Fibroblast of lung (primary cell): ENCODE data around the gene CEP152. TPM values are rescaled to one million over a fixed set of nuclear protein-coding genes. Genes with fewer than 3 reads are reported as not detected.

ENCODE experiments used
- DNase-seq, 2 donors: peaks; one replicate each; pipeline versions ENCODE4 v3.0.0 to v3.0.0-alpha.2; 2010; ENCODE audit warnings: low read depth in 2 of 2
- H2AFZ ChIP-seq: 2 replicates; pipeline ENCODE4 v1.5.1; 2012; ENCODE audit warnings: low read length, control low read depth, inconsistent platforms
- H3K27ac ChIP-seq: 2 replicates; pipeline ENCODE4 v1.5.1; 2011; ENCODE audit warnings: low read length, control low read depth; ENCODE audit not compliant: insufficient read depth
- H3K27me3 ChIP-seq: 2 replicates; pipeline ENCODE4 v1.5.1; 2011; ENCODE audit warnings: mild to moderate bottlenecking, low read length; ENCODE audit not compliant: control insufficient read depth, insufficient read depth
- H3K36me3 ChIP-seq: 2 replicates; pipeline ENCODE4 v1.5.1; 2011; ENCODE audit warnings: low read length; ENCODE audit not compliant: control insufficient read depth, insufficient read depth
- H3K4me1 ChIP-seq: 2 replicates; pipeline ENCODE4 v1.5.1; 2011; ENCODE audit warnings: low read length; ENCODE audit not compliant: control insufficient read depth, insufficient read depth; ENCODE audit errors: extremely low read depth
- H3K4me2 ChIP-seq: 2 replicates; pipeline ENCODE4 v1.5.1; 2011; ENCODE audit warnings: low read length, control low read depth; ENCODE audit not compliant: insufficient read depth; ENCODE audit errors: extremely low read depth
- H3K4me3 ChIP-seq, 4 experiments: fragments of 200-600 bp in 1 of 4; sonication (generic) in 1 of 4; replicated peaks in 1 of 4; 2 replicates each; pipeline ENCODE4 v1.5.1; 2011 to 2016; ENCODE audit warnings: low read length in 4 of 4, low read depth in 3 of 4, mild to moderate bottlenecking in 3 of 4, control low read depth in 2 of 4, inconsistent platforms in 1 of 4, mixed read lengths in 1 of 4; ENCODE audit not compliant: insufficient read depth in 1 of 4; ENCODE audit errors: control extremely low read depth in 1 of 4
- H3K79me2 ChIP-seq: 2 replicates; pipeline ENCODE4 v1.5.1; 2012; ENCODE audit warnings: mild to moderate bottlenecking, low read length, inconsistent platforms; ENCODE audit not compliant: control insufficient read depth, insufficient read depth
- H3K9ac ChIP-seq: 2 replicates; pipeline ENCODE4 v1.5.1; 2011; ENCODE audit warnings: mild to moderate bottlenecking, low read length, control low read depth; ENCODE audit not compliant: insufficient read depth
- H3K9me3 ChIP-seq: 2 replicates; pipeline ENCODE4 v1.5.1; 2012; ENCODE audit warnings: low read depth, low read length; ENCODE audit not compliant: control insufficient read depth, insufficient read depth
- H4K20me1 ChIP-seq: 2 replicates; pipeline ENCODE4 v1.5.1; 2011; ENCODE audit warnings: low read length; ENCODE audit not compliant: control insufficient read depth, insufficient read depth; ENCODE audit errors: extremely low read depth
- CTCF ChIP-seq, 2 donors: IDR thresholded peaks in 1 of 2; conservative IDR thresholded peaks in 1 of 2; 1 replicate in 1 of 2; 2 replicates in 1 of 2; pipeline ENCODE4 v1.5.1; 2011 to 2012; ENCODE audit warnings: low read length in 2 of 2, control low read depth in 1 of 2, inconsistent platforms in 1 of 2, low read depth in 1 of 2, mild to moderate bottlenecking in 1 of 2
- EZH2 ChIP-seq: IDR thresholded peaks from 2 replicates; pipeline ENCODE4 v1.5.1; 2012; ENCODE audit warnings: low read length, control low read depth, mild to moderate bottlenecking; ENCODE audit errors: missing control alignments
- polyA plus RNA-seq, 2 donors: library from polyadenylated mRNA; depleted of rRNA in 1 of 2; stranded (reverse) in 1 of 2; unstranded in 1 of 2; fragments of >200 nt; gene quantifications; 2 replicates each; pipeline ENCODE4 v1.2.1, GENCODE V29; 2011 to 2012; ENCODE audit warnings: missing spikeins in 1 of 2
- total RNA-seq: library from RNA; depleted of rRNA; stranded (reverse); fragments of >200 nt; gene quantifications from 2 replicates; pipeline ENCODE4 v1.2.1, GENCODE V29; 2014

CEP152 gene
- total and polyA plus RNA-seq, 2 donors (not counting 1 experiment from before 2014, with no cell fraction given) = 0.72 to 7.8 TPM

- H3K27me3 ChIP-seq = no peaks in the 10 kb centered on the region
- H3K4me2 ChIP-seq = no peak overlapping the region
- no peak for TF ChIP-seq CTCF (conservative IDR thresholded peaks at IDR 0.05 in 1 of 2, IDR thresholded peaks at IDR 0.05 in 1 of 2; ENCODE audit: low read depth in 1 of 2, low read length in 2 of 2)
- no peak for TF ChIP-seq EZH2
- no peaks in the 10 kb centered on the region for H3K9me3 ChIP-seq
- no peak for DNase-seq
- H3K4me3 ChIP-seq = no peak overlapping the region
- peaks cover 3% of the 10 kb centered on the region for H3K36me3 ChIP-seq
- H3K9ac ChIP-seq = no peak overlapping the region
- H4K20me1 ChIP-seq = no peaks in the 10 kb centered on the region
- no peak overlapping the region for H3K27ac ChIP-seq
- H3K79me2 ChIP-seq = no peaks in the 10 kb centered on the region
- no peak overlapping the region for H2AFZ ChIP-seq
- no peaks in the 10 kb centered on the region for H3K4me1 ChIP-seq
Observed at GRCh38 chr15:48782911-48783310, 28.0 kb downstream of the CEP152 start.

GRCh38 chr15:48781481-48782081, 29.3 kb downstream of the CEP152 start:
- H3K9ac ChIP-seq = no peak overlapping the region

GRCh38 chr15:48781017-48781416, 29.9 kb downstream of the CEP152 start:
- Histone ChIP-seq H3K4me2 (no peak overlapping the region), H3K27ac (no peak overlapping the region), H3K79me2 (no peaks in the 10 kb centered on the region), H4K20me1 (no peaks in the 10 kb centered on the region), H2AFZ (no peak overlapping the region), H3K9me3 (no peaks in the 10 kb centered on the region), H3K27me3 (no peaks in the 10 kb centered on the region), H3K4me3 (no peak overlapping the region), H3K4me1 (no peaks in the 10 kb centered on the region), H3K9ac (no peak overlapping the region), H3K36me3 (peaks cover 3% of the 10 kb centered on the region)
- TF ChIP-seq EZH2 (no peak), CTCF (conservative IDR thresholded peaks at IDR 0.05 in 1 of 2, IDR thresholded peaks at IDR 0.05 in 1 of 2; ENCODE audit: low read depth in 1 of 2, low read length in 2 of 2) (no peak)
- peak; percentile 18 to 19 for DNase-seq

More at GRCh38 chr15:48781481-48782081, 29.3 kb downstream of the CEP152 start:
- Histone ChIP-seq H3K27me3 (no peaks in the 10 kb centered on the region), H3K9me3 (no peaks in the 10 kb centered on the region), H3K4me2 (no peak overlapping the region), H3K27ac (no peak overlapping the region), H4K20me1 (no peaks in the 10 kb centered on the region), H3K4me1 (no peaks in the 10 kb centered on the region), H3K79me2 (no peaks in the 10 kb centered on the region), H3K36me3 (peaks cover 3% of the 10 kb centered on the region), H2AFZ (no peak overlapping the region), H3K4me3 (no peak overlapping the region)
- no peak for TF ChIP-seq CTCF (conservative IDR thresholded peaks at IDR 0.05 in 1 of 2, IDR thresholded peaks at IDR 0.05 in 1 of 2; ENCODE audit: low read depth in 1 of 2, low read length in 2 of 2)
- no peak for TF ChIP-seq EZH2
- no peak for DNase-seq
